Loucy (cell line): Measurements from ENCODE around the gene PARD3B.

Experiments
- EZH2phosphoT487 ChIP-seq: fragments of 200-600 bp; IDR thresholded peaks from 2 replicates; pipeline ENCODE4 v1.6.1; 2018; ENCODE audit warnings: antibody characterized with exemption, mild to moderate bottlenecking, moderate library complexity, borderline replicate concordance
- TF ChIP-seq, protein P1 (sequence below): fragments of 200-600 bp; sonication (generic); conservative IDR thresholded peaks from 2 replicates; pipeline ENCODE4 v1.5.1; 2014; ENCODE audit warnings: mild to moderate bottlenecking, antibody characterized with exemption, low read length

DNA sequence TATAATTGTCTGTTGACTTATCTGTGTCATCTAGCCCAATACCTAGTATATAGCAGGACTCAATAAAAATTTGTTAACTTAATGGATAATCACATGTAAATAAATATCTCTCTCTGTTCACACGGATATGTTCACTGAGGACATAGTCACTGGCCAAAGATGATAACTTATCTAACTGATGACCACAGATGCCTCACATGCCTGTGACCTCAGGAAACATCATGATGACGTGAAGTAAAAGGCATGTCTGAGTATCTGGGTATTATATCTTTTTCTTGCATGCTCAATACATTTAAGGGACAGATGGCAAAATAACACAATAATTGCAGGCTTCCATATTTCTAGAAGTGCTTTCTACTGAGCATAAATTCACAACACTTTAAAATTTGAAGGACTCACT is 41.4 kb upstream of the PARD3B start:
- TF ChIP-seq, protein P1, sequence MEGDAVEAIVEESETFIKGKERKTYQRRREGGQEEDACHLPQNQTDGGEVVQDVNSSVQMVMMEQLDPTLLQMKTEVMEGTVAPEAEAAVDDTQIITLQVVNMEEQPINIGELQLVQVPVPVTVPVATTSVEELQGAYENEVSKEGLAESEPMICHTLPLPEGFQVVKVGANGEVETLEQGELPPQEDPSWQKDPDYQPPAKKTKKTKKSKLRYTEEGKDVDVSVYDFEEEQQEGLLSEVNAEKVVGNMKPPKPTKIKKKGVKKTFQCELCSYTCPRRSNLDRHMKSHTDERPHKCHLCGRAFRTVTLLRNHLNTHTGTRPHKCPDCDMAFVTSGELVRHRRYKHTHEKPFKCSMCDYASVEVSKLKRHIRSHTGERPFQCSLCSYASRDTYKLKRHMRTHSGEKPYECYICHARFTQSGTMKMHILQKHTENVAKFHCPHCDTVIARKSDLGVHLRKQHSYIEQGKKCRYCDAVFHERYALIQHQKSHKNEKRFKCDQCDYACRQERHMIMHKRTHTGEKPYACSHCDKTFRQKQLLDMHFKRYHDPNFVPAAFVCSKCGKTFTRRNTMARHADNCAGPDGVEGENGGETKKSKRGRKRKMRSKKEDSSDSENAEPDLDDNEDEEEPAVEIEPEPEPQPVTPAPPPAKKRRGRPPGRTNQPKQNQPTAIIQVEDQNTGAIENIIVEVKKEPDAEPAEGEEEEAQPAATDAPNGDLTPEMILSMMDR: no peak
- TF ChIP-seq EZH2phosphoT487: no peak
